IMR-90 (cell line): Measurements from ENCODE around the gene ATP8B4. TPM values are rescaled to one million over a fixed set of nuclear protein-coding genes. Genes with fewer than 3 reads are reported as not detected.

Source experiments
- ATAC-seq: fragments of 200-7000 bp; cut with Tn5 transposase; 2 replicates; pipeline ENCODE4 v1.9.1; 2020; ENCODE audit warnings: low read depth, mild to moderate bottlenecking, moderate library complexity
- BruUV-seq: library from RNA; stranded (reverse); fragments of 400-500 nt; replicated peaks from 2 replicates; lab custom pipeline; 2021; lab: Mats Ljungman, UMichigan
- CTCF ChIA-PET: fragments of 300-600 bp; formaldehyde crosslinking; extraction: SDS; loops from one replicate; lab custom pipeline; 2021; ENCODE audit warnings: antibody characterized with exemption; lab: Yijun Ruan, JAX
- POLR2A ChIA-PET: fragments of 300-600 bp; sonication (Branson Sonifier 250); formaldehyde crosslinking; loops from one replicate; lab custom pipeline; 2022; ENCODE audit warnings: antibody characterized with exemption; ENCODE audit not compliant: unreplicated experiment; lab: Charles Lee
- DNase-seq: peaks from one replicate; pipeline ENCODE4 v3.0.0; 2013
- H2AFZ ChIP-seq: replicated peaks from 2 replicates; pipeline ENCODE3; 2013; ENCODE audit warnings: low read length, mild to moderate bottlenecking; ENCODE audit not compliant: poor library complexity
- H2AK5ac ChIP-seq: 2 replicates; pipeline ENCODE4 v1.6.1; 2013; ENCODE audit warnings: low read depth, low read length, inconsistent platforms
- H2AK9ac ChIP-seq: replicated peaks from 2 replicates; pipeline ENCODE3; 2013; ENCODE audit warnings: mild to moderate bottlenecking, low read depth, low read length, moderate library complexity; ENCODE audit not compliant: poor library complexity
- H2BK120ac ChIP-seq: 2 replicates; pipeline ENCODE4 v1.6.1; 2013; ENCODE audit warnings: low read depth, low read length, inconsistent platforms
- H2BK15ac ChIP-seq: 3 replicates; pipeline ENCODE4 v1.6.1; 2013; ENCODE audit warnings: low read depth, low read length, inconsistent platforms
- H2BK20ac ChIP-seq: 2 replicates; pipeline ENCODE4 v1.6.1; 2013; ENCODE audit warnings: low read depth, mild to moderate bottlenecking, inconsistent platforms, low read length, moderate library complexity
- H2BK5ac ChIP-seq: 2 replicates; pipeline ENCODE4 v1.6.1; 2013; ENCODE audit warnings: mild to moderate bottlenecking, low read depth, low read length, inconsistent platforms; ENCODE audit not compliant: poor library complexity, severe bottlenecking
- H3K14ac ChIP-seq: replicated peaks from 2 replicates; pipeline ENCODE4 v1.6.1; 2013; ENCODE audit warnings: low read depth, low read length, inconsistent platforms
- H3K18ac ChIP-seq: 2 replicates; pipeline ENCODE4 v1.6.1; 2013; ENCODE audit warnings: low read depth, low read length, control low read depth
- H3K23ac ChIP-seq: 2 replicates; pipeline ENCODE4 v1.6.1; 2013; ENCODE audit warnings: low read depth, low read length, inconsistent platforms
- H3K27ac ChIP-seq: 2 replicates; pipeline ENCODE4 v1.5.1; 2013; ENCODE audit warnings: mild to moderate bottlenecking, control low read depth, low read length; ENCODE audit not compliant: insufficient read depth
- H3K27me3 ChIP-seq: 2 replicates; pipeline ENCODE4 v1.6.1; 2013; ENCODE audit warnings: low read length; ENCODE audit not compliant: control insufficient read depth, insufficient read depth
- H3K36me3 ChIP-seq: 2 replicates; pipeline ENCODE4 v1.6.1; 2013; ENCODE audit warnings: low read length, mixed read lengths; ENCODE audit not compliant: control insufficient read depth, insufficient read depth
- H3K4ac ChIP-seq: 2 replicates; pipeline ENCODE4 v1.6.1; 2013; ENCODE audit warnings: low read depth, low read length, inconsistent platforms
- H3K4me1 ChIP-seq: 2 replicates; pipeline ENCODE4 v1.6.1; 2013; ENCODE audit warnings: low read length, mixed read lengths; ENCODE audit not compliant: control insufficient read depth, insufficient read depth
- H3K4me2 ChIP-seq: 2 replicates; pipeline ENCODE4 v1.6.1; 2013; ENCODE audit warnings: low read depth, mild to moderate bottlenecking, control low read depth, low read length, moderate library complexity
- H3K4me3 ChIP-seq: 2 replicates; pipeline ENCODE4 v1.5.1; 2013; ENCODE audit warnings: low read depth, mild to moderate bottlenecking, control low read depth, low read length, moderate library complexity; ENCODE audit not compliant: insufficient read depth
- H3K56ac ChIP-seq: 2 replicates; pipeline ENCODE4 v1.6.1; 2013; ENCODE audit warnings: low read length, inconsistent platforms; ENCODE audit not compliant: insufficient read depth; ENCODE audit errors: extremely low read depth
- H3K79me1 ChIP-seq, 2 experiments: 2 replicates each; pipeline ENCODE4 v1.6.1; 2013; ENCODE audit warnings: low read length in 2 of 2, inconsistent platforms in 1 of 2, low read depth in 1 of 2
- H3K9ac ChIP-seq: 2 replicates; pipeline ENCODE4 v1.6.1; 2013; ENCODE audit warnings: low read depth, low read length, control low read depth
- H3K9me1 ChIP-seq: 2 replicates; pipeline ENCODE4 v1.6.1; 2013; ENCODE audit warnings: low read length, inconsistent platforms; ENCODE audit not compliant: insufficient read depth
- H3K9me3 ChIP-seq: 2 replicates; pipeline ENCODE4 v1.6.1; 2013; ENCODE audit warnings: low read length; ENCODE audit not compliant: control insufficient read depth, insufficient read depth
- H4K20me1 ChIP-seq: 2 replicates; pipeline ENCODE4 v1.6.1; 2013; ENCODE audit warnings: low read length, inconsistent platforms; ENCODE audit not compliant: insufficient read depth
- H4K5ac ChIP-seq: 2 replicates; pipeline ENCODE4 v1.6.1; 2013; ENCODE audit warnings: mild to moderate bottlenecking, low read depth, low read length, control low read depth
- H4K8ac ChIP-seq, 2 experiments: 2 replicates each; pipeline ENCODE4 v1.6.1; 2013; ENCODE audit warnings: low read depth in 2 of 2, low read length in 2 of 2, control low read depth in 1 of 2, inconsistent platforms in 1 of 2
- H4K91ac ChIP-seq: 2 replicates; pipeline ENCODE4 v1.6.1; 2013; ENCODE audit warnings: low read depth, low read length, inconsistent platforms; ENCODE audit not compliant: insufficient read depth
- BHLHE40 ChIP-seq: fragments of 150-350 bp; IDR thresholded peaks from 2 replicates; pipeline ENCODE4 v1.6.1; 2016; ENCODE audit warnings: mild to moderate bottlenecking, low read depth, low read length
- CHD1 ChIP-seq: IDR thresholded peaks from 2 replicates; pipeline ENCODE4 v1.6.1; 2012; ENCODE audit warnings: low read depth, low read length, improper control_type of control experiment
- CTCF ChIP-seq: conservative IDR thresholded peaks from 2 replicates; pipeline ENCODE4 v1.5.1; 2012; ENCODE audit warnings: mild to moderate bottlenecking, low read depth, low read length, improper control_type of control experiment
- ELK1 ChIP-seq: fragments of 150-350 bp; IDR thresholded peaks from 2 replicates; pipeline ENCODE4 v1.6.1; 2016; ENCODE audit warnings: low read depth, mild to moderate bottlenecking, low read length, moderate library complexity, borderline replicate concordance
- MAFK ChIP-seq: IDR thresholded peaks from 2 replicates; pipeline ENCODE4 v1.6.1; 2012; ENCODE audit warnings: low read depth, low read length, improper control_type of control experiment
- MAZ ChIP-seq: IDR thresholded peaks from 2 replicates; pipeline ENCODE4 v1.6.1; 2012; ENCODE audit warnings: low read depth, mild to moderate bottlenecking, low read length, improper control_type of control experiment, moderate library complexity, borderline replicate concordance
- MXI1 ChIP-seq: IDR thresholded peaks from 2 replicates; pipeline ENCODE4 v1.6.1; 2012; ENCODE audit warnings: low read depth, mild to moderate bottlenecking, low read length, moderate library complexity, borderline replicate concordance
- NFE2L2 ChIP-seq: fragments of 150-350 bp; IDR thresholded peaks from 2 replicates; pipeline ENCODE4 v1.6.1; 2016; ENCODE audit warnings: low read depth, mild to moderate bottlenecking, low read length
- POLR2A ChIP-seq: IDR thresholded peaks from 2 replicates; pipeline ENCODE4 v1.6.1; 2012; ENCODE audit warnings: mild to moderate bottlenecking, low read depth, low read length
- RAD21 ChIP-seq: IDR thresholded peaks from 2 replicates; pipeline ENCODE4 v1.6.1; 2012; ENCODE audit warnings: low read length, improper control_type of control experiment
- RCOR1 ChIP-seq: IDR thresholded peaks from 2 replicates; pipeline ENCODE4 v1.6.1; 2012; ENCODE audit warnings: mild to moderate bottlenecking, low read length, improper control_type of control experiment; ENCODE audit not compliant: insufficient replicate concordance
- RFX5 ChIP-seq: IDR thresholded peaks from 2 replicates; pipeline ENCODE4 v1.8.0; 2012; ENCODE audit warnings: low read depth, mild to moderate bottlenecking, low read length, moderate library complexity
- SMC3 ChIP-seq: fragments of 150-350 bp; IDR thresholded peaks from 2 replicates; pipeline ENCODE4 v1.6.1; 2016; ENCODE audit warnings: low read depth, mild to moderate bottlenecking, antibody characterized with exemption, low read length, moderate library complexity
- USF2 ChIP-seq: fragments of 150-350 bp; IDR thresholded peaks from 2 replicates; pipeline ENCODE4 v1.6.1; 2017; ENCODE audit warnings: mild to moderate bottlenecking, antibody characterized with exemption, low read length, low read depth
- dilution Hi-C: fragments of 300-500 bp; cut with HindIII; formaldehyde crosslinking; loops from one replicate; pipeline ENCODE4 v1.14.3; 2018; ENCODE audit warnings: low sequenced_read_pairs; ENCODE audit not compliant: unreplicated experiment
- in situ Hi-C: fragments of 300-500 bp; cut with MboI; formaldehyde crosslinking; loops from 3 replicates; pipeline ENCODE4 v1.14.3; 2019; ENCODE audit warnings: low sequenced_read_pairs, inconsistent platforms, mixed read lengths
- intact Hi-C: fragments of 100-400 bp; cut with micrococcal nuclease; formaldehyde crosslinking; loops from 2 replicates; pipeline ENCODE4 v1.10.0; 2022
- polyA plus RNA-seq, 3 experiments: library from polyadenylated mRNA; depleted of rRNA; stranded (reverse); fragments of >200 nt; gene quantifications; 2 replicates each; pipeline ENCODE4 v1.2.3, GENCODE V29; 2012; ENCODE audit warnings: low replicate concordance in 1 of 3
- total RNA-seq: library from RNA; depleted of rRNA; stranded (reverse); fragments of >200 nt; gene quantifications from 2 replicates; pipeline ENCODE4 v1.2.3, GENCODE V29; 2012

ATP8B4 gene
- total and polyA plus RNA-seq, 2 of the 4 experiments (the other 2 are of a cell fraction): 0.12 to 0.54 TPM

GRCh38 chr15:50028326-50028725, 90.7 kb downstream of the ATP8B4 start:
- Histone ChIP-seq H3K36me3 (no peaks in the 10 kb centered on the region), H2BK15ac (no peak overlapping the region), H3K9me3 (no peaks in the 10 kb centered on the region), H3K4me1 (peaks cover 2% of the 10 kb centered on the region; the same call in 1 of the 2 replicates), H3K9ac (no peak overlapping the region), H2BK5ac (no peak overlapping the region), H4K5ac (no peak overlapping the region), H4K91ac (no peak overlapping the region), H2AK5ac (no peak overlapping the region), H3K23ac (no peak overlapping the region), H2BK120ac (no peak overlapping the region), H2AFZ (no peak overlapping the region), H4K20me1 (no peaks in the 10 kb centered on the region), H3K27ac (no peak overlapping the region), H4K8ac (no peak overlapping the region), H3K18ac (no peak overlapping the region), H3K4me3 (no peak overlapping the region), H3K27me3 (no peaks in the 10 kb centered on the region), H3K56ac (no peak overlapping the region), H3K4me2 (no peak overlapping the region), H2AK9ac (no peak overlapping the region), H3K14ac (no peak overlapping the region), H3K9me1 (no peaks in the 10 kb centered on the region), H3K79me1 (no peaks in the 10 kb centered on the region), H3K4ac (no peak overlapping the region), H2BK20ac (no peak overlapping the region)
- no peak for ATAC-seq
- no TSS peak for BruUV-seq
- TF ChIP-seq BHLHE40 (no peak), SMC3 (no peak), RCOR1 (no peak), RAD21 (no peak), MXI1 (no peak), USF2 (no peak), CHD1 (no peak), CTCF (no peak), MAFK (no peak), MAZ (no peak), POLR2A (no peak), RFX5 (no peak), ELK1 (no peak), NFE2L2 (no peak)
- dilution Hi-C loops (no loop called here), in situ Hi-C loops (no loop called here), intact Hi-C loops (no loop called here)
- ChIA-PET CTCF (no interaction called here), POLR2A (no interaction called here)
- no peak for DNase-seq
